ENCODE data around the gene PDE4D.

- no peak for TF ChIP-seq CTCF (IDR thresholded peaks at IDR 0.05)
- TF ChIP-seq POLR2A (IDR thresholded peaks at IDR 0.05), result no peak
These were observed 207.7 kb downstream of the PDE4D start for GRCh38 chr5:59685793-59686192.
